Activated CD8-positive, alpha-beta memory T cell treated with anti-CD3 and anti-CD28 coated beads for 1 hour (primary cell): ENCODE results near the gene MYEF2.

Experiments used
- DNase-seq, 2 donors: peaks; one replicate each; pipeline ENCODE4 v3.0.0-alpha.2; 2020; ENCODE audit warnings: low read depth in 1 of 2; ENCODE audit errors: extremely low read depth in 1 of 2

The MYEF2 gene, protein sequence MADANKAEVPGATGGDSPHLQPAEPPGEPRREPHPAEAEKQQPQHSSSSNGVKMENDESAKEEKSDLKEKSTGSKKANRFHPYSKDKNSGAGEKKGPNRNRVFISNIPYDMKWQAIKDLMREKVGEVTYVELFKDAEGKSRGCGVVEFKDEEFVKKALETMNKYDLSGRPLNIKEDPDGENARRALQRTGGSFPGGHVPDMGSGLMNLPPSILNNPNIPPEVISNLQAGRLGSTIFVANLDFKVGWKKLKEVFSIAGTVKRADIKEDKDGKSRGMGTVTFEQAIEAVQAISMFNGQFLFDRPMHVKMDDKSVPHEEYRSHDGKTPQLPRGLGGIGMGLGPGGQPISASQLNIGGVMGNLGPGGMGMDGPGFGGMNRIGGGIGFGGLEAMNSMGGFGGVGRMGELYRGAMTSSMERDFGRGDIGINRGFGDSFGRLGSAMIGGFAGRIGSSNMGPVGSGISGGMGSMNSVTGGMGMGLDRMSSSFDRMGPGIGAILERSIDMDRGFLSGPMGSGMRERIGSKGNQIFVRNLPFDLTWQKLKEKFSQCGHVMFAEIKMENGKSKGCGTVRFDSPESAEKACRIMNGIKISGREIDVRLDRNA

DNA sequence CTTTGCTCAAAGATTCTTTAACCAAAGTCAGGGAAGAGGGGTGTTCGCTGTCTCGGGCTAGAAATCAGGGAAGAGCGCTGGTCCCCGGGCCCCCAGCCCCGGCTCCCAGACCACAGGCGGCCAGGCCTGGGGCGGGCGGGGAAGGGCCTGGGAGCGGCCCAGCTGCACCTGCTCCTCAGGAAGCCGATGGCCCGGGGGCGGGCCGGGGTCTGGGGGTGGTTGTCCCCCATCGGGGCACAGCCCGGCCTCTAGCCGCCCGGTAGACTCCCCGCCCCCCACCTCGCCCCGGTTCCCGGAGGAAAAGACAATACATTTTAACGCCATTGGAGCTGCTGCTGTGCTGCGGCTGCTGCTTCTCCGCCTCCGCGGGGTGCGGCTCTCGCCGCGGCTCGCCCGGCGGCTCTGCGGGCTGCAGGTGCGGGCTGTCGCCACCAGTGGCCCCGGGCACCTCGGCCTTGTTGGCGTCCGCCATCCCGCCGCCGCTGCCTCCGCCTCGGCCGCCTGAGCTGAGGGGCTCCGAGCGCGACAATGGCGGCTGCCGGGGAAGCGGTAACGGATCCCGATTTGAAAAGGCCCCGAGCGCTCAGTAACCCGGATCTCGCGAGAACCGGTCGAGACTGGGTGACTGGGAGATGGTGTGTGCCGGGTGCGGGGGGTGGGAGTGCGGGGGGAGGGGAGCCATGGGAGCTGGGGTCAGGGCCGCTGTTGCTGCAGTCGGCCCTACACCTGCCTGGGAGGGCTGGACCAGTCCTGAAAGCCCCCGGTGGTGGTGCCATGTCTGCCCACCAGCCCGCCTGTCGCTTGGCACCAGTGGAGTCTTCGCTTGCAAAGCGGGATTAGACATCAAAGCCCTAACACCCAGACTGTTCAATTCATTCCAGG lies at the start of gene MYEF2:
Gene MYEF2 (minus strand): TSS at position 530 of the 882 bp plus-strand sequence. CDS start 58 bp downstream, at position 472.
- DNase-seq: peak in 1 of 2 donors; percentile 37

DNA sequence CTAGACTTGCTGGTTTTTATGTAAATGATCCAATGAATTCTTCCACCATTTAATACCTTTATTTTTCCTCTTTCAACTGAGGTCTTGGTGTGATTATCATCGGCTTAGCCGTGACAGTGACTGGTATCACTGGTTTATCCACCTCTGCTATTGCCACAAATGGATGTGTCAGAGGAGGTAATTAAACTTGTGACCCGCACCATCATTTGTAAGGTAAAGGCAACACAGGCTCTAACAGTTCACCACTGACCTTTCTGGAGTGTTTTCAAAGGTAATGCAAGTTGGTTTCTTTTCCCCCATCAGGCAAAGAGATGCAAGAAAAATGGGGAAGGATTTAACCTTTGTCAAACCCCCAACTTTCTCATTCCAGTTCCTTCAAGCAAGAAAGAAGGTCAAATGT lies 47.7 kb upstream of the MYEF2 start:
- no peak for DNase-seq

DNA sequence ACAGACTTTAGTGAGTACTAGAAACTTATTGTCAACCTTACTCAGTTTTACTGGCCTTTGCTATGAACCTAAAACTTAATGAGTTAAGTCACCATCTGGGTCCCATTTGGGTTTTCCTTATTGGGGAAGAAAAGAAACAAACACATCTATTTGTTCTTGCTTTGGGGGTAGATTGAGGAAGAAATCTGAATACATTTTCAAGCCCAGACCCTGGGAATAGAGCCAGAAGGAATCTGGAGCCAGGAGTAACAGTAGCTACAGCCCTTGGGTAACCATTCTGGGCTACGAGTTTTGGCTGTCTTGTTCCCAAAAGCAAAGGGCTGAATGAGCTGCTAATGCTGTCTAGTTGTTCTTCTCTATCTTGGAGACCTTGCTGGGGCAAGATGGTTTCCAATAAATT lies 44.5 kb upstream of the MYEF2 start:
- DNase-seq: no peak

DNA sequence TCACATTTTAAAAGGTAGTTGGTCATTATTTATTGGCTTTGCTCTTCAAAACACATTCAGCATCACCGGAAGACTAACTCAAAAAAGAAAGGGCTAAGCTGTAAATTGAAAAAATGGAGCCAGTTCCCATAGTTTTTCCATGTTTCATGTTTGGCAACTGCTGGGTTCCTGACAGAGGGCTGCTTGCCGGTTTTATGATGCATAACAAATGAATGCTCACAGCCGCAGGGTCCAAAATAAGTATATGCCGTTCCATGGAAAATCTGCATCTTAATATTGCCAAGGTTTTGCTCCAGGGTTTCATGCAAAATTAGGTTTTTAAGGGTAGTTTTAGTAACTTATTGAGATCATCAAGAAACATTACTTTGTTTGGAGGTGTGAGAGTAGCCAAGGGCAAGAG lies 43.8 kb upstream of the MYEF2 start:
- DNase-seq: no peak

DNA sequence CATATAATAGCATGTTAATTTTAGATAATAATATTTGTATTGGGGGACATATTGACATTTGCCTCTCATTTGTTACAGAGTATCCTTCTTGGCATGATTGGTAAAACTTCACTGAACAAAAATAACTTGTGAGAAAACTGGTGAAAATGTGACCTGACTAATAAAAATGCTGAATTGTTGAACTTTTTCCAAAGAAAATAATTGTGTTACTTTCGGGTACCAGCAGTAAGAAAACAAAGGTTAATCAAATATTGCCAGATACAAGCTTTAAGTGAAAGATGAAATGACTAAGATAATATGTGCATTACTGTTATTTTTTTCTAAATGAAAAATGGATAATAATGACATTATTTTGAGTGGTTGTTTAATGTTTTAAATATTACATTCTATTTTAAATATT lies 43.2 kb upstream of the MYEF2 start:
- no peak for DNase-seq

DNA sequence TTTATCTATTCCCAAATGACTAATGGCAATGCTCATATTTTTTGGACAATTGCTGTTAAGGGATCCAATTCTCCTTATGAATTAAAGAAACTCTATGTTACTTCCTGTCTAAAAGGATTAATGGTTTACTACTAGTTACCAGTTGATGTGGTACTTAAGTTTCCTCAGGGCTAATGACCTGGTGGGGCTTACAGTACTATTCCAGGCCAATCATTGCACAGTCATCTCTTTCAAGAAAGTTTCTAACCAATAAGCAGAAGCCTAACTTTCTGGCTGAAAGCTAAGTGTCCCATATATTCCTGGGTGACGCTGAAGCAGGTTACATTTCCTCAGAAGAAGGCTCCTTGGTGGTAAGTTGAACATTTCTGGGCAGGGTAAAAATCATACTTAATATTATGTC lies 27.9 kb upstream of the MYEF2 start, which contains the start of gene SLC12A1:
Gene SLC12A1 (plus strand): TSS at position 322 of the 400 bp plus-strand sequence. CDS start 1,418 bp downstream, outside the sequence.
- DNase-seq: no peak

DNA sequence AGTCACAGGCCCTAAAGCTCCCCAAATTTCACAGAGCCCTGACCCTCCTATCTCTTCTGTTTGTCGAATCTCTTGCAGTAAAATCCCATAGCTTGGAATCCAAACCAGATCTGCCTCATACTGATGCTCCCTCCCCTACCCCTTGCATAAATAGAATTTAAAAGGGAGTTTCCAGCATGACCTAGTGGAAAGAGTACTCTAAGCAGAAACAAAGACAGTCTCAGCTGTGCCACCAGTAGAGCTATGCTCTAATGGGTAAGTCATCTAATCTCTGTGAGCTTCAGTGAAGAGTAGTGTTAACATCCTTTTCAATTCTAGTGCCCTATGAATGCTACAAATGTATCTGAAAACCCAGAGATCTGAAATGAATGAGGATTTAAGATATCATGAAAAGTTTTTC lies 24.0 kb upstream of the MYEF2 start:
- no peak for DNase-seq

DNA sequence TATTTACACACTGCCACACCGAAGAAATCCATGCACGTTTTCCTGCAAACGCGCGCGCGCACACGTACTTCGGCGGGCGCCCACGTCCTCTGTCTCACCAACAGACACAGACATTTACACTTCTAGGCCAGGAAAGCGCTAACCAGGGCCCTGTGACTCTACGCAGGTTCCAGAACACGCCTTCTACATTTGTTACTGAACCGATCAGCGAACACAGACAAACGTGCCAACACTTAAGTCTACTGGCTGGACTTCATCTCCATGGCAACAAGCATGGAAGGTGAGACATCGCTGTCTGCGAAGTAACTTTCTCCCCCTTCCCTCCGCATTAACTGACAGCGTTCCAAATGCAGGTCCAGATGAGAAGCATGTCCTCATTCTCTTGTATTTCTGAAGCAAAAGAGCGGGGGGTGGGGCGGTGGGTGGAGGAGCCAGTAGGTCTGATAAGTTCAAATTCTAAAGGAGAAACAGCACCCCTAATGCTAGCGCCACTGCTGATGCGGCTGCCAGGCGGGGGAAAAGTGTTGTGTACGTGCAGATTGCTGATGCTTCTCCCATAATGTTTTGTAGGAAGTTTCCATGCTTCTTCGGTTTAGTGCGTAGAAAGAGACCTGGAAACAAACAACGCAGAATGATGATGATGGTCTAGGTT lies 13.6 kb upstream of the MYEF2 start, which contains the start of gene CTXN2:
Gene CTXN2 (plus strand): TSS at position 92 of the 652 bp plus-strand sequence. CDS start 9,636 bp downstream, outside the sequence.
- DNase-seq: no peak

DNA sequence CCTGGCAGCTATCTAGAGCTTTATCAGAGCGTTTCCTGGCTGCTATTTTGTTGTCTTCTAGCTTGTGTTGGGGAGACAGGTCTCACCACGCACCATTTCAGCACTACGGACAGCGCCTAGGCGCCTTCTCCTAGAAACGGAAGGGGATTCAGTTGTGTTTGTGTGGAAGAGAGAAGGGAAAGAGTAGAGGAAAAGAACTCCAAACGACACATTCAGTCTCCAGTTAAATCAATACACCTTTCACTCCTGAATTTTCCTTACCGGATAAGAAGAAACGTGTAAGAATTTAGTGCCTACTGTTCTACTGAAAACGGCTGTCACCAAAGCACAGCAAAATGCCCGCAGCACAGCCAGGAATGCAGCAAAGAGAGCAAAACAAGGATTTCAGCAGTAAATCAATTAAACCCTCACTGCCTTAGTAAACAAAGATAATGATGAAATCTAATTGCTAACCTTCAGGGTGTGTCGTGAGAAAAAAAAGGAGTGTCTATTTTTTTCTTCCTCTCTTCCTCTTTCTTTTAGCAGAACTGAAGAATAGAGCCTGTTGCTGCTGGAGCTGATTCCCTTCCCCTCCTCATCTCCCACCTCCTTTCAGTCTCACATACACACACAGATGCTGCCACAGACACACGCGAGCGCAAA lies 13.0 kb upstream of the MYEF2 start:
- DNase-seq: peak in 1 of 2 donors; percentile 11

DNA sequence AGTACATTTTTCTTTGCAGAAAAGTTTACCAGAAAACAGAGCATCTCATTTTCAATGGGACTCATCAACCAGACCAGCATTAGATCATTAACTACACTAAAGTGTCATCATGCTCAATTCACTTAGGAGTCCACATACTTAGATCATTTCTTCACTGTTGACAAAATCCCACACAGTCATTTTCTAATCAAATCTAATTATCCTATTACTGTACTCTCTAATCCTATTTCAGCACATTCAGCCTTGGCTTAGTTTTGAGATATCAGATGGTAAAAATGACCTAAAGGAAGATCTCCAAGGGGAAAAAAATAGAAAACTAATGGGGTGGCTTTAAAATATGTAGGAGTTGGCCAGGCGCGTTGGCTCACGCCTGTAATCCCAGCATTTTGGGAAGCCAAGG lies 8.2 kb upstream of the MYEF2 start:
- no peak for DNase-seq

DNA sequence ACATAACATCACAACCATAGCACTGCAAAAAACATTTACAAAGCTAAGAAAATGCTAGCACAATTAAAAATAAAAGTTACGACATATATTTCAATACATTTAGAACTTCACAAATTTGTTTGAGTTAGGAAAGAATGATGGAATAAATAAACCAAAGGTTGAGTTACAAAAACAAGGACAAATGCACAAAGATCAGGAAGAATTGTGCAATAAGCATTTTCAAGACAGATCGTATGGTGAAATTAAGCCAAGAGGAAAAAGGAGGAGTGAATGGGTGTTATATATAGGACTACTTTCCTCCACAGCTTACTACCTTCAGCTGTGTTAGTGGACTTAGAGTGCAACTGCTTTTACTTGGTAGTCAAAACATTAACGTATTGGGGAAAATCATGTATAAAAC lies 7.4 kb upstream of the MYEF2 start:
- DNase-seq: no peak

DNA sequence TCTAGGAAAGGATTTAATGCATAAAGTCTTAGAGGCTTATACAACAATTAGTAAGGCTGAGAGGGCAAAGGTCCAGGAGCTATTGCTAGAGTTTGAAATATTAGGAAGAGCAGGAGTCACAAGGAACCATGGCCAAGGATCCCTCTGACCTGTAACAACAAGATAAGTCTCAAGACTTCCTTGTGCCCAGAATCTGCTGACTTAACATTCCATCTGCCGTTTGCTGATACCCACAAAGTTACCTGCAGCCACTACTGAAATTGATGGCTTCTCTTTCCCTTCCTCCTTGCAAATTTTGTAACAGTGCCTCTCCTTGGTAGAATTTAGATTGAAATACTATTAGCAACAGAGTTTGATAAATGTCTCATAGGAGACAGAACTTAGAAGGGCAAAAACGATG lies 4.7 kb upstream of the MYEF2 start:
- no peak for DNase-seq

DNA sequence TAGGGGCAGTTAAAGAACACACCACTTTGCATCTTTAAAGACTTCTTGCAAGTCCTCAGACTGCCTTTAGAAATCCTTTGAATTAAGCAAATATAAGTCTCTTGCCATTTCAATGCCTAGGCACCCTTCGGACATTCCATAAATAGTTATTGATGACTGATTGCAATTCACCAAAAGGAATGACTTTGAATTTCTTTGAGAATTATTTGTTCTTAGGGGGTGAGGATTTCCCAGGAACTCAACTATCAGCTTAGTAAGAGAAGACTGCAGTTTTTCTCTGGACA lies 495 bp upstream of the MYEF2 start:
- no peak for DNase-seq

DNA sequence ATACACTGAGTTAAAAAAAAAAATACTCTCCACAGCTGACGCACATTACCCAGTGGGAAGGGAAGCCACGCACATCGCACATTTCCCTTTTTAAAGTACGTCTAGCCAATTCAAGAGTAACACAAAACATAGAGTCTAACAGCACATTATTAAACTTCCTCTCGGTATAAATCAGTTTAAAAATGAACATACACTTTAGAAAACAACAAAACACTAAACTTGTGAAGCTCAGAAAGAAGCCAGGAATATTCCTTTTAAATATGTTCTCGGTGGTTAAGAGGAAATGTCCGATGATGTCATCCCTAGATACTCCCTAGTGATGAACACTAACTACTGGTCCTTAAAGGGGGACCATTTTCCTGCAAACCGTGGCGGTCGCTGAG lies 721 bp downstream of the MYEF2 start:
- no peak for DNase-seq

DNA sequence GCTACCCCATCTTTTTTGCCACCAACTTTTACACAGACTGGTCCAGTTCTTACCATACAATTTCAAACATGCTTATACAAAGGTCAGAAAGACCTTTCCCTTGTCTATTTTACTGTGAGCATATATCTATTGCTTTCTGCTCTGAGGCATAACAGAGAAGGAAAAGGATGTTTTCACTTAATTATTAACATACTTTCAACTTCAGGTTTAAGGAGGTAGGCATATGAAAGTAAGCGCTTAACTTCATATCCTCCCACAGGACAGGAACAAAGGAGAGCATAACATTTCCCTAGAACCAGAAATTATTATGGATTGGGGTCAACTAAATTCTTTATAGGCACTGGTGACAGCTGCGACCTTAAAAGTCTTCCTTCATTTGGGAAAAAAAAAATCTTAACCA lies 1.1 kb downstream of the MYEF2 start:
- DNase-seq: no peak

DNA sequence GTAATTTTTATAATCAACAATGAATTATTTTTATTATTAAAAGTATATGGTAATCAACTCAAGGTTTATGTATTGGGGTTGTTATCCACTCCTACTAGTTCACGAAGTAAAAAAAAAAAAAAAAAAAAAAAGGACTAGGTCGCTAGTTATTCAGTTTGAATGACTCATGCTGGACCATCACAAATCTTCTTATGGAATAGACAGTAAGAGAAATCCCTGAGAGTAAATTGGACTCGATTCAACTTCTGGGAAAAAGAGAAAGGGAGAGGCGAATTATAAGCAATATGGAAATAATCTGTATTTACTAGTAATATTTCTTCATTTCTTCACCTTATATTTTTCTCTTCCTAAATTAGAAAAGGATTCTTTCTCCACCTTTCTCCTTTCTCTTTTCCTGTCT lies 2.0 kb downstream of the MYEF2 start:
- no peak for DNase-seq

DNA sequence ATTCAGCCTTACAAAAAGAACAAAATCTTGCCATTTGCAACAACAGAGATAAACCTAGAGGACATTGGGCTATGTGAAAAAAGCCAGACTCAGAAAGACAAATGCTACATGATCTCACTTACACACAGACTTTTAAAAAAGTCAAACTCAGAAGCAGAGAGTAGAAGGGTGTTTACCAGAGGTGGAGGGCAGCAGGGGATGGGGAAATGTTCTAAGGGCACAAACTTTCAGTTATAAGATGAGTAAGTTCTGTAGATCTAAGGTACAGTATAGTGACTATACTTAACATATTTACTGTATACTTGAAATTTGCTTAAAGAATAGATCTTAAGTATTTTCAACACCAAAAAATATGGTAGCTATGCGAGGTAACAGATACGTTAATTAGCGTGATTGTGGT lies 3.0 kb downstream of the MYEF2 start:
- DNase-seq: no peak

DNA sequence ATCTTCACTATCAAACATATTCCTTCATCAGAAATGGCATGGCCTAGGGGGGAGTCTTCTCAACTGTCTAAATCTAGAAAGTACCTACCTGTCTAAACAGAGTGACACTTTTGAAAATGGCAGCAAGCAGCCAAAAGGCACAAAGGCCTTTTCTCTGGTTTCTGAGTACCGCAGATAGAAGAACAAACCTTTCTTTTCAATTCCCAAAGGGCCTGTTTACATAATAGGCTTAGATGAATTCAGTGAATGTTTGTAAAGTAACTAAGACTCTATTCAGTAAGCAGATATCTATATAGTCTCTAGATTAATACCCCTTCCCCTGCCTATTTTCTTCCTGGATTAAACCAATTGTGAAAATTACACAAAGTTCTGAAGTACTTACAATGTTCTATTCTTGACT lies 7.1 kb downstream of the MYEF2 start:
- DNase-seq: no peak

DNA sequence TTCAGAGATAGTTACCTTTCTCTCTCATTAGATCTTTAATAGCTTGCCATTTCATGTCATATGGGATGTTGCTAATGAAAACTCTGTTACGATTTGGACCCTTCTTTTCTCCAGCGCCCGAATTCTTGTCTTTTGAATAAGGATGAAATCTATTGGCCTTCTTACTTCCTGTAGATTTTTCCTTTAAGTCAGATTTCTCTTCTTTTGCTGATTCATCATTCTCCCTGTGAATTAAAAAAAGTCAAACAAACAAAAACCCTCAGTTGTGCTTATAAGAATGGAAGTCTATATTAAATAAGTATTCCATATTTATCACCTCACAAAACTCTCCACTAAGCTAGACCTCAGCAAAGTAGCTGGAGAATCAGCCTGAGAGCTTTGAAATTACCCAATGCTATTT lies 9.5 kb downstream of the MYEF2 start:
- no peak for DNase-seq

DNA sequence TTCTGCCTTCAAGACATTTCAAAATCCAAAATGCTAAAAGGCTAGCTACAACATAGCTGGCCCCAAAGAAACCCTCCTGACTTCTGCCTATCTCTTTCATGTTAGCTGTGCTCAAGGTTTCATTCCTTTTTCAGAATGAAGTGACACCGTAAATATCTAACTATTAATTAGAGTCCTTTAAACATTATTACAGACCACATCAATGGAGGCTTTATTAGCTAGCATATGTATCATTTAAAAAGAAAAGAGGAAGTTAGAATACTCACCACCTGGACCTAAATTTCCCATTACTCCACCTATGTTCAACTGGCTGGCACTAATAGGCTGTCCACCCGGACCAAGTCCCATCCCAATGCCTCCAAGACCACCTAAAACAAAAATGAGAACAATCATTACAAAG lies 24.6 kb downstream of the MYEF2 start:
- DNase-seq: no peak

DNA sequence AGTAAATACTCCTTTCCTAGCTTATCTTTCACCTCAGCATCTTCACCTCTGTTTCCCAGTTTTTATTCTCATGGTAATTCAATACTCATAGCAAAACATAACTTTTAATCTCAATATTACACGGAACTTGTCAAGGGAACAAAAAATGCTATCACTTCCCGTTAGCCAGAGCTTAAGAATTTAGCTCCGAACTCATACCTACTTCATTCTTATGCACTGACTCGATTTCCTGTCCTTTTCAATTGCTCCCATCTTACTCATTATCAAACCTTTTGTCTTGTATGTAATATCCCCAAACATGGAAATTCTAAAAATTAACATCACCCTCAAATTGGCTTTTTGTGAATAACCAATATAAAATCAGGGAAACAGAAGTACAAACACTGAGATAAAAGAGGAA lies 28.2 kb downstream of the MYEF2 start:
- DNase-seq: no peak
